GM12874 (cell line): ENCODE results near the gene DCUN1D3.

ENCODE experiments used
- TF ChIP-seq, protein P1 (sequence below): IDR thresholded peaks from 2 replicates; pipeline ENCODE4 v1.5.1; 2011; ENCODE audit warnings: low read depth, mild to moderate bottlenecking, control low read depth, low read length, moderate library complexity; ENCODE audit not compliant: insufficient read depth

The DCUN1D3 gene, protein sequence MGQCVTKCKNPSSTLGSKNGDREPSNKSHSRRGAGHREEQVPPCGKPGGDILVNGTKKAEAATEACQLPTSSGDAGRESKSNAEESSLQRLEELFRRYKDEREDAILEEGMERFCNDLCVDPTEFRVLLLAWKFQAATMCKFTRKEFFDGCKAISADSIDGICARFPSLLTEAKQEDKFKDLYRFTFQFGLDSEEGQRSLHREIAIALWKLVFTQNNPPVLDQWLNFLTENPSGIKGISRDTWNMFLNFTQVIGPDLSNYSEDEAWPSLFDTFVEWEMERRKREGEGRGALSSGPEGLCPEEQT

DNA sequence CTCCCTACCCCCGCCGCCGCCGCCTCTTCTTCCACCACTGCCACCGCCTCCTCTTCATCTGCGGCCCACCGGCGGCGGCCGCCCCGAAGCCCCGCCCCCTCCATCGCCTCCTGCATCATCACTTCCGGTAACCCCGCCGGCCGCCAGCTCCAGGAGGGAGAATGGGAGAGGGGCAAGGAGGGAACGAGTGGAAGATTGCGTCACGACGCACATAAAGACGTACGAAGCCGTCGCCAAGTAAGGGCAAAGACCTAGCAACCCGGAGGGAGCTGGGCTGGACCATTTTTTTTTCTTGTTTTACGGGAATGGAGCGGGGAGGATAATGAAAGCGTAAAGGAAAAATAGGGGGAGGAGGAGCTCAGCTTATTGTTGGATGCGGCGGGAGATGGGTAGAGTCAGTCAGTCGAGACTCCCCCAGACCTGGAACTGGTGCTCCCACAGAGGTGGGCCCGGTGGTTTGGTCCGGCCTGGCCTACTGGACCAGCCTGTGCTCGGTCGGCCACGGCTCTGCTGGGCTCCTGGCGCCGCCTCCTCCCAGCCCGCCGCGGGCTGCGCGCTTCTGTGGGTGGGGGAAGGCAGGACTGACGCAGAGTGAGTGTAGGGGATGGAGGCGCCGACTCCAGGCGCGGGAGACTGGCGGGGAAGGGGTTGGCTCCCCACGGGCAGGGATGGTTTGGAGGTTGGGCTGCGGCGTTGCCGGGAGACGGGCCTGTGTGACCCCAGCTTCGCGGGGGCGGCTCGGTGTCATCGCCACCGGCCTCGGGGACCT is at the start of gene DCUN1D3, which contains the start of gene LYRM1:
Gene DCUN1D3 (minus strand): TSS at position 60 of the 769 bp plus-strand sequence. CDS start 37,820 bp downstream, outside the sequence.
Gene LYRM1 (plus strand): TSS at position 473 of the 769 bp plus-strand sequence. CDS start 14,785 bp downstream, outside the sequence.
- TF ChIP-seq, protein P1, sequence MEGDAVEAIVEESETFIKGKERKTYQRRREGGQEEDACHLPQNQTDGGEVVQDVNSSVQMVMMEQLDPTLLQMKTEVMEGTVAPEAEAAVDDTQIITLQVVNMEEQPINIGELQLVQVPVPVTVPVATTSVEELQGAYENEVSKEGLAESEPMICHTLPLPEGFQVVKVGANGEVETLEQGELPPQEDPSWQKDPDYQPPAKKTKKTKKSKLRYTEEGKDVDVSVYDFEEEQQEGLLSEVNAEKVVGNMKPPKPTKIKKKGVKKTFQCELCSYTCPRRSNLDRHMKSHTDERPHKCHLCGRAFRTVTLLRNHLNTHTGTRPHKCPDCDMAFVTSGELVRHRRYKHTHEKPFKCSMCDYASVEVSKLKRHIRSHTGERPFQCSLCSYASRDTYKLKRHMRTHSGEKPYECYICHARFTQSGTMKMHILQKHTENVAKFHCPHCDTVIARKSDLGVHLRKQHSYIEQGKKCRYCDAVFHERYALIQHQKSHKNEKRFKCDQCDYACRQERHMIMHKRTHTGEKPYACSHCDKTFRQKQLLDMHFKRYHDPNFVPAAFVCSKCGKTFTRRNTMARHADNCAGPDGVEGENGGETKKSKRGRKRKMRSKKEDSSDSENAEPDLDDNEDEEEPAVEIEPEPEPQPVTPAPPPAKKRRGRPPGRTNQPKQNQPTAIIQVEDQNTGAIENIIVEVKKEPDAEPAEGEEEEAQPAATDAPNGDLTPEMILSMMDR: no peak

DNA sequence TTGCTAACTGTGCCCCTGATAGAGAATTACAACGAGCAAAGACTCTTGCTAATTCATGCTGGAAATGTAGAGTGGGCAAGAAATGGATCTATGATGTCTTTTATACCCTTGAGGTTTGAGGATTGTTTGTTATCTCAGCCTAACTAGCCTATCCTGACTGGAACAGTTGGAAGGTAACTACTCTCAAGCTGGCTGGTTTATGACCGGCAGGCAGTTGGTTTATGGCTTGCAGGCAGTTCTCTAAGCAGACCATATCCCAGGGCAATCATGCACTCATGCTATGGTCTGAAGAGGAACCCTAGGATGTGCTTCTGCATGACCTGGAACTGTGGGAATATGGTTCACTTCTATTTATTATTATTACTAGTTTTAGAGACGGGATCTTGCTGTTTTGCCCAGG is 49.5 kb upstream of the DCUN1D3 start:
- TF ChIP-seq, protein P1: no peak

DNA sequence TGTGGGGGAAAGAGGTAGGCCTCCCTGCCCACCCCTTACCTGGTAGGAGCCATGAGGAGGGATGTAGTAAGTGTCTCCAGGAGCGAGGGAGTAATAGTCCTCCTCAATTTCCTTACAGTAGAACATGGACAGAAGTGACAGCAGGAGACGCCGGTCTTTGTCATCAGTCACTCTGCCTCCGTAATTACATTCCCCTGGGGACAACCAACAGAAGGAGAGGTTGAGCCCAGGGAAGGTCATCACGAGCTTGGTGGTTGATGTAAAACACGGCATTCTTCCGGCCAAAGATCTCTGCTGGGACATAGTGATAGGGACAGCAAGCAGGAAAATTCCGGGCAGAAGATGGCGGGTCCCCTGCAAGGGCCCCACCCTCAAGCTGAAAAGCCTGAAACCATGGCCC is 48.3 kb upstream of the DCUN1D3 start:
- TF ChIP-seq, protein P1: no peak

DNA sequence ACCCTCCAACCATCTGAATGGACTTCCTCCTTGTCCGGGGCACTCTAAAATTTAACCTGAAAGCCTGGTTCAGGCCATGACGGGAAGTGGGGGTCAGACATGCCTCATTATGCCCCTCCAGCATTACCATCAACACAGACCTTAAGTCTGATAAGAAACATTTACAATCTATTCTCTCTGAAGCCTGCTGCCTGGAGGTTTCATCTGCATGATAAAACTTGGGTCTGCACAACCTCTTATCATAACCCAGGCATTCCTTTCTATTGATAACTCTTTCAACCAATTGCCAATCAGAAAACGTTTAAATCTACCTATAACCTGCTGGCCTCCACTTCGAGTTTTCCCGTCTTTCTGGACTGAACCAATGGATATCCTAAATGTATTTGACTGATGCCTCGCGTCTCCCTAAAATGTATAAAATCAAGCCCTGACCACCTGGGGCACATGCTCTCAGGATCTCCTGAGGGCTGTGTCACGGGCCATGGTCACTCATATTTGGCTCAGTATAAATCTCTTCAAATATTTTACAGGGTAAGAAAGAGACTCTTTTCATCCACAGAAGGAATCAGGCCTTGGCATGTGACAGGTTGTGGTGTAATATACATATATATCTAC is 46.0 kb upstream of the DCUN1D3 start:
- TF ChIP-seq, protein P1: no peak

DNA sequence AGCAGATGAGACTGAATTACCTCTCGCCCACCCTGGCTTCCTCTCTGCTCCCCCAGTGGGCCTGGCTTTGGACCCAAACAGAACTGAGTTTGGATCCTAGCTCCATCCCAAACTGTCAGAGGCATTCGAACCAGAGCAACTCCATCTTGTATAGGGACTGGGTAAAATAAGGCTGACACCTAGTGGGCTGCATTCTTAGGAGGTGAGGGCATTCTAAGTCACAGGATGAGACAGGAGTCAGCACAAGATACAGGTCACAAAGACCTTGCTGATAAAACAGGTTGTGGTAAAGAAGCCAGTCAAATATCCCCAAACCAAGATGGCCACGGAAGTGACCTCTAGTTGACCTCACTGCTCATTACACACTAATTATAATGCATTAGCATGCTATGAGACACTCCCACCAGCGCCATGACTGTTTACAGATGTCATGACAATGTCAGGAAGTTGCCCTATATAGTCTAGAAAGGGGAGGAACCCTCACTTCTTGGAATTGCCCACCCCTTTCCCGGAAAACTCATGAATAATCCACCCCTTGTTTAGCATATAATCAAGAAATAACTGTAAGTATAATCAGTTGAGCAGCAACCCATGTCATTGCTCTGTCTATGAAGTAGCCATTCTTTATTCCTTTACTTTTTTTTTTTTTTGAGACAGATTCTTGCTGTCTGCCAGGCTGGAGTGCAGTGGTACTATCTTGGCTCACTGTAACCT is 44.9 kb upstream of the DCUN1D3 start:
- TF ChIP-seq, protein P1: no peak

DNA sequence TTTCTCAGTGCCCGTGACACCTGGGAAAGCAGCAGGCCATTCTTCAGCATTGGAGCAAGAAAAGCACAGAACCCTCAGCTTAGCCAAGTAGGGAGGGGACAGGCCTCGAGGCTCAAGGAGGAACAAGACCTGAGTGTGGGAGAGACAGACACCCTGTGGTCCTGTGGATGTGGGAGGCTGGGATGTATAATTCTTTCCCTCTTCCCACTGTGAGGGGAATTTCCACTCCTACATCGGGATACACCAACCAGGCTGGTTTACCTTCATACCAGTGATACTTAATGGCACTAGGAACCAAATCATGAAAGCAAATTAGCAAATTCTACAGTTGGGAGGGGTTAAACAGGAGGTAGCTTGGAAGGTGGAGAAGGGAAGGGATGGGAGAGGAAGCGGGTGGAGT is 42.1 kb upstream of the DCUN1D3 start:
- TF ChIP-seq, protein P1: no peak

DNA sequence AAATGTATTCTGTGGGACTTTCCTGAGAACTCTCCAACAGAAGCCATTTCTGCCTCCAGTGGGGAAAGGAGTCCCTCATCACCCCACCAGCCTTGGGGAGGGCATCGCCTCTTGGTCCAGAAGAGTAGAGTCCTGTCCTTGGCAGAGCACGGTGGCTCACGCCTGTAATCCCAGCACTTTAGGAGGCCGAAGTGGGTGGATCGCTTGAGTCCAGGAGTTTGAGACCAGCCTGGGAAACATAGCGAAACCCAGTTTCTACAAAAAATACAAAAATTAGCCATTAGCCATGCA is 41.4 kb upstream of the DCUN1D3 start:
- TF ChIP-seq, protein P1: no peak
